Neural cell (in vitro differentiated cells): Measurements from ENCODE around the gene ITGAD.

Experiments used
- EZH2 ChIP-seq: fragments of 200-600, 300-800 bp; shearing (Covaris generic), sonication (generic); IDR thresholded peaks from 2 replicates; pipeline ENCODE4 v1.6.1; 2014; ENCODE audit warnings: antibody characterized with exemption, low read length, borderline replicate concordance, mild to moderate bottlenecking; ENCODE audit not compliant: insufficient read depth, poor library complexity, severe bottlenecking
- POLR2AphosphoS5 ChIP-seq: IDR thresholded peaks from 2 replicates; pipeline ENCODE4 v1.6.1; 2012
- SMC3 ChIP-seq: fragments of 450-650 bp; conservative IDR thresholded peaks from 2 replicates; pipeline ENCODE4 v1.6.1; 2014; ENCODE audit warnings: antibody characterized with exemption, mild to moderate bottlenecking, moderate library complexity; ENCODE audit not compliant: poor library complexity
- TF ChIP-seq, protein P1 (sequence below): fragments of 450-650 bp; IDR thresholded peaks from 2 replicates; pipeline ENCODE4 v1.5.1; 2014; ENCODE audit warnings: antibody characterized with exemption, mild to moderate bottlenecking, moderate library complexity; ENCODE audit not compliant: poor library complexity, severe bottlenecking

- TF ChIP-seq, protein P1, sequence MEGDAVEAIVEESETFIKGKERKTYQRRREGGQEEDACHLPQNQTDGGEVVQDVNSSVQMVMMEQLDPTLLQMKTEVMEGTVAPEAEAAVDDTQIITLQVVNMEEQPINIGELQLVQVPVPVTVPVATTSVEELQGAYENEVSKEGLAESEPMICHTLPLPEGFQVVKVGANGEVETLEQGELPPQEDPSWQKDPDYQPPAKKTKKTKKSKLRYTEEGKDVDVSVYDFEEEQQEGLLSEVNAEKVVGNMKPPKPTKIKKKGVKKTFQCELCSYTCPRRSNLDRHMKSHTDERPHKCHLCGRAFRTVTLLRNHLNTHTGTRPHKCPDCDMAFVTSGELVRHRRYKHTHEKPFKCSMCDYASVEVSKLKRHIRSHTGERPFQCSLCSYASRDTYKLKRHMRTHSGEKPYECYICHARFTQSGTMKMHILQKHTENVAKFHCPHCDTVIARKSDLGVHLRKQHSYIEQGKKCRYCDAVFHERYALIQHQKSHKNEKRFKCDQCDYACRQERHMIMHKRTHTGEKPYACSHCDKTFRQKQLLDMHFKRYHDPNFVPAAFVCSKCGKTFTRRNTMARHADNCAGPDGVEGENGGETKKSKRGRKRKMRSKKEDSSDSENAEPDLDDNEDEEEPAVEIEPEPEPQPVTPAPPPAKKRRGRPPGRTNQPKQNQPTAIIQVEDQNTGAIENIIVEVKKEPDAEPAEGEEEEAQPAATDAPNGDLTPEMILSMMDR: no peak
- no peak for TF ChIP-seq SMC3
- no peak for TF ChIP-seq EZH2
- no peak for TF ChIP-seq POLR2AphosphoS5
These were observed 71.7 kb downstream of the ITGAD start for GRCh38 chr16:31464781-31465260.
